H1 (cell line): Measurements from ENCODE around the gene FAM184B. TPM values are rescaled to one million over a fixed set of nuclear protein-coding genes. Genes with fewer than 3 reads are reported as not detected.

Experiments
- CTCF ChIA-PET: fragments of 300-600 bp; sonication (Branson Sonifier 250); formaldehyde crosslinking; loops from one replicate; lab custom pipeline; 2021; ENCODE audit not compliant: partially characterized antibody; lab: Charles Lee
- POLR2A ChIA-PET: fragments of 300-600 bp; sonication (Branson Sonifier 250); formaldehyde crosslinking; loops from one replicate; lab custom pipeline; 2021; ENCODE audit warnings: inconsistent platforms; ENCODE audit not compliant: partially characterized antibody; lab: Charles Lee
- DNase-seq, 2 experiments: peaks; one replicate each; pipeline versions ENCODE4 v3.0.0 to v3.0.0-alpha.2; 2010 to 2022; ENCODE audit warnings: low spot score in 2 of 2, low read depth in 1 of 2, mixed read lengths in 1 of 2
- FAIRE-seq: peaks from 2 replicates; lab custom pipeline; 2011; peaks lifted over from hg19 to GRCh38; lab: Jason Lieb, UNC
- H2AFZ ChIP-seq: 2 replicates; pipeline ENCODE4 v1.8.1; 2012; ENCODE audit warnings: low read length, inconsistent platforms
- H2AK5ac ChIP-seq: 2 replicates; pipeline ENCODE4 v1.6.1; 2013; ENCODE audit warnings: low read depth, low read length
- H2BK120ac ChIP-seq: replicated peaks from 2 replicates; pipeline ENCODE3; 2013; ENCODE audit warnings: low read depth, low read length, inconsistent platforms
- H2BK12ac ChIP-seq: 2 replicates; pipeline ENCODE4 v1.6.1; 2013; ENCODE audit warnings: low read depth, low read length
- H2BK15ac ChIP-seq: 2 replicates; pipeline ENCODE4 v1.6.1; 2013; ENCODE audit warnings: low read length
- H2BK20ac ChIP-seq: 2 replicates; pipeline ENCODE4 v1.6.1; 2013; ENCODE audit warnings: low read length
- H2BK5ac ChIP-seq: 2 replicates; pipeline ENCODE4 v1.6.1; 2013; ENCODE audit warnings: low read depth, low read length
- H3K14ac ChIP-seq: 2 replicates; pipeline ENCODE4 v1.6.1; 2013; ENCODE audit warnings: inconsistent platforms; ENCODE audit not compliant: insufficient read length
- H3K18ac ChIP-seq: 2 replicates; pipeline ENCODE4 v1.6.1; 2013; ENCODE audit warnings: low read length; ENCODE audit errors: extremely low read depth
- H3K23ac ChIP-seq: 2 replicates; pipeline ENCODE4 v1.6.1; 2013; ENCODE audit warnings: inconsistent platforms; ENCODE audit not compliant: insufficient read length
- H3K23me2 ChIP-seq: 2 replicates; pipeline ENCODE4 v1.6.1; 2013; ENCODE audit warnings: low read depth, low read length
- H3K27ac ChIP-seq: 2 replicates; pipeline ENCODE4 v1.6.1; 2011; ENCODE audit warnings: low read depth, low read length, inconsistent platforms
- H3K27me3 ChIP-seq, 4 experiments: replicated peaks in 1 of 4; 1 replicate in 1 of 4; 2 replicates in 3 of 4; pipeline versions ENCODE4 v1.6.1 to v1.8.1; 2011 to 2013; ENCODE audit warnings: low read length in 3 of 4, mild to moderate bottlenecking in 3 of 4, inconsistent platforms in 2 of 4, mixed read lengths in 2 of 4, moderate library complexity in 1 of 4; ENCODE audit not compliant: control insufficient read depth in 3 of 4, insufficient read depth in 3 of 4; ENCODE audit errors: extremely low read depth in 1 of 4
- H3K36me3 ChIP-seq, 4 experiments: 2 replicates each; pipeline versions ENCODE4 v1.6.1 to v1.8.1; 2011 to 2013; ENCODE audit warnings: mild to moderate bottlenecking in 4 of 4, low read length in 3 of 4, moderate library complexity in 2 of 4, control low read depth in 1 of 4, inconsistent platforms in 1 of 4; ENCODE audit not compliant: insufficient read depth in 4 of 4, control insufficient read depth in 2 of 4
- H3K4ac ChIP-seq: replicated peaks from 2 replicates; pipeline ENCODE3; 2013; ENCODE audit warnings: low read length, low read depth, mixed read lengths, inconsistent platforms; ENCODE audit not compliant: insufficient read length
- H3K4me1 ChIP-seq, 4 experiments: replicated peaks in 1 of 4; 1 replicate in 1 of 4; 2 replicates in 3 of 4; pipeline versions ENCODE4 v1.6.1 to v1.8.1; 2011 to 2013; ENCODE audit warnings: low read length in 3 of 4, inconsistent platforms in 2 of 4, mixed read lengths in 1 of 4; ENCODE audit not compliant: insufficient read depth in 4 of 4, control insufficient read depth in 3 of 4
- H3K4me2 ChIP-seq, 2 experiments: 2 replicates each; pipeline versions ENCODE4 v1.6.1 to v1.8.1; 2011 to 2013; ENCODE audit warnings: low read depth in 2 of 2, low read length in 2 of 2, control low read depth in 1 of 2, inconsistent platforms in 1 of 2, mild to moderate bottlenecking in 1 of 2; ENCODE audit not compliant: insufficient read depth in 1 of 2
- H3K4me3 ChIP-seq, 4 experiments: fragments of 200-600, 300-600 bp in 1 of 4; sonication (generic), shearing (Covaris generic), sonication (Bioruptor Twin) in 1 of 4; 2 replicates each; pipeline versions ENCODE4 v1.5.1 to v1.8.1; 2011 to 2016; ENCODE audit warnings: low read length in 4 of 4, low read depth in 3 of 4, control low read depth in 2 of 4, inconsistent platforms in 2 of 4, mild to moderate bottlenecking in 2 of 4, mixed read lengths in 1 of 4, moderate library complexity in 1 of 4; ENCODE audit not compliant: insufficient read depth in 2 of 4; ENCODE audit errors: extremely low read depth in 1 of 4
- H3K56ac ChIP-seq: replicated peaks from 2 replicates; pipeline ENCODE3; 2013; ENCODE audit warnings: low read depth, mild to moderate bottlenecking, mixed read lengths, low read length, inconsistent platforms; ENCODE audit not compliant: insufficient read length
- H3K79me1 ChIP-seq: 2 replicates; pipeline ENCODE4 v1.6.1; 2013; ENCODE audit warnings: low read depth, low read length, control low read depth
- H3K79me2 ChIP-seq, 2 experiments: 2 replicates each; pipeline versions ENCODE4 v1.6.1 to v1.8.1; 2012 to 2013; ENCODE audit warnings: low read length in 2 of 2, mild to moderate bottlenecking in 2 of 2, inconsistent platforms in 1 of 2; ENCODE audit not compliant: insufficient read depth in 2 of 2, control insufficient read depth in 1 of 2
- H3K9ac ChIP-seq, 4 experiments: replicated peaks in 1 of 4; 1 replicate in 1 of 4; 2 replicates in 3 of 4; pipeline versions ENCODE4 v1.6.1 to v1.8.1; 2011 to 2013; ENCODE audit warnings: low read depth in 3 of 4, low read length in 3 of 4, control low read depth in 2 of 4, mild to moderate bottlenecking in 2 of 4, moderate library complexity in 2 of 4, inconsistent platforms in 1 of 4; ENCODE audit errors: extremely low read depth in 1 of 4
- H3K9me3 ChIP-seq, 2 experiments: 2 replicates each; pipeline versions ENCODE4 v1.6.1 to v1.8.1; 2012 to 2013; ENCODE audit warnings: mild to moderate bottlenecking in 2 of 2, moderate library complexity in 2 of 2, control low read depth in 1 of 2, inconsistent platforms in 1 of 2, low read depth in 1 of 2, low read length in 1 of 2, mixed read lengths in 1 of 2; ENCODE audit not compliant: insufficient read depth in 2 of 2
- H4K20me1 ChIP-seq, 2 experiments: replicated peaks in 1 of 2; 2 replicates each; pipeline versions ENCODE3 to v1.8.1; 2011 to 2013; ENCODE audit warnings: inconsistent platforms in 2 of 2, low read length in 2 of 2, mild to moderate bottlenecking in 1 of 2; ENCODE audit not compliant: insufficient read depth in 2 of 2, control insufficient read depth in 1 of 2
- H4K5ac ChIP-seq: 2 replicates; pipeline ENCODE4 v1.6.1; 2013; ENCODE audit warnings: low read length, low read depth, mixed read lengths, inconsistent platforms; ENCODE audit not compliant: insufficient read length
- H4K8ac ChIP-seq: 2 replicates; pipeline ENCODE4 v1.8.0; 2013; ENCODE audit warnings: mild to moderate bottlenecking, moderate library complexity, low read length, inconsistent platforms; ENCODE audit not compliant: insufficient read depth; ENCODE audit errors: extremely low read depth
- H4K91ac ChIP-seq: replicated peaks from 2 replicates; pipeline ENCODE3; 2013; ENCODE audit warnings: low read length, mixed read lengths, inconsistent platforms; ENCODE audit not compliant: insufficient read length
- HDAC6 ChIP-seq: IDR thresholded peaks from one replicate; pipeline ENCODE4 v1.7.1; 2012; ENCODE audit warnings: low read depth, mild to moderate bottlenecking, inconsistent platforms, low read length, moderate library complexity
- WGBS, 2 experiments: shearing (Covaris generic) in 1 of 2; methylation state at CpG; one replicate each; pipeline versions ENCODE4 v1.1.6 to v1.1.7; 2013 to 2015; ENCODE audit warnings: low lambda C conversion rate in 2 of 2, mixed read lengths in 2 of 2, inconsistent platforms in 1 of 2, low coverage in 1 of 2, missing lambda C conversion rate in 1 of 2; ENCODE audit not compliant: insufficient replicate concordance in 2 of 2, insufficient coverage in 1 of 2, insufficient read length in 1 of 2; ENCODE audit errors: extremely low coverage in 1 of 2, missing lambda C conversion rate in 1 of 2; 5-methylcytosine and 5-hydroxymethylcytosine counted together
- polyA plus RNA-seq, 7 experiments: library from polyadenylated mRNA; depleted of rRNA in 3 of 7; stranded (reverse) in 5 of 7; unstranded in 2 of 7; fragments of >200 nt in 5 of 7; fragments of 200-250 nt in 2 of 7; gene quantifications; 1 replicate in 5 of 7; 2 replicates in 1 of 7; 4 replicates in 1 of 7; pipeline versions ENCODE4 v1.2.1 to v1.2.3, GENCODE V29; 2011 to 2013; ENCODE audit warnings: missing spikeins in 2 of 7, mixed read lengths in 2 of 7
- total RNA-seq: library from RNA; stranded (reverse); fragmentation: NEBNext Ultra II Directional; extraction: Animal tissue kit (Norgen Biotek cat#: 25700); gene quantifications from 2 replicates; pipeline ENCODE4 v1.2.1, GENCODE V29; 2021

The FAM184B gene
- total and polyA plus RNA-seq, 2 of the 8 experiments (the other 6 are each of a cell fraction or from before 2014, with no cell fraction given): 0.05 to 0.39 TPM

DNA sequence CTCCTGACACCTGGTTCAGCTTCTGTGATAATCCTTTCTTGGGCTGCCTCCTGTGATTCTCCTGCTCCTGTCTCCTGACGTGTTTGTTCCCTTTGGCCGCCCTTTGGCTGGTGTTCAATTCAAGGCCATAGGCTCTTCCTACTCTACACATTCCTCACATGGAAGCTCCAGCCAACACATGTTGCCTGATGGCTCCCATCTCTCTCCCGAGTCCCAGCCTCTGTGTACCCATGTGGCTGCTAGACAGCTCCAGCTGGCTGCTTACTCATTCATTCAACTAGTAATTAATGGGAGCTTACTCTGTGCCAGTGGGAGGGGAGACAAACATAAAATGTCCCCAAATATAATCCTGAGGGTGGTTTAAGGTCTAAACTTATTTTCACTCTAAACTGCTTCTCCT, 176.2 kb downstream of the FAM184B start:
- H2BK5ac ChIP-seq: no peak overlapping the region
- no peak for DNase-seq
- no peak overlapping the region for H2AK5ac ChIP-seq
- H3K23me2 ChIP-seq: peaks cover 3% of the 10 kb centered on the region; the same call in 1 of the 2 replicates
- CTCF ChIA-PET: no interaction called here
- H3K18ac ChIP-seq: no peak overlapping the region
- no peak overlapping the region for H3K4ac ChIP-seq
- FAIRE-seq: no peak
- H3K9ac ChIP-seq: no peak overlapping the region
- no peak for TF ChIP-seq HDAC6
- H3K27ac ChIP-seq: no peak overlapping the region
- H4K5ac ChIP-seq: no peak overlapping the region
- peaks cover 0 to 5% of the 10 kb centered on the region in 2 experiments for H4K20me1 ChIP-seq
- no peak overlapping the region for H4K91ac ChIP-seq
- H3K14ac ChIP-seq: no peak overlapping the region
- POLR2A ChIA-PET: interaction anchor here (1.8 kb wide), 1 partner anchor 9 kb away, joined by 5 read pairs; the partner anchor contains the start of gene MED28
- H2BK20ac ChIP-seq: no peak overlapping the region
- no peak overlapping the region for H3K4me3 ChIP-seq
- 84% methylated on average over 3 of the region's 3 CpGs; no CpG with 5 or more reads in 1 of the 2 experiments for WGBS, 2 experiments
- no peak overlapping the region for H3K56ac ChIP-seq
- H2BK15ac ChIP-seq: no peak overlapping the region
- no peak overlapping the region for H2BK12ac ChIP-seq
- no peaks in the 10 kb centered on the region for H3K79me2 ChIP-seq
- H4K8ac ChIP-seq: peak overlapping the region; percentile 51; the same call in 1 of the 2 replicates
- no peak overlapping the region for H2BK120ac ChIP-seq
- peaks cover 0 to 36% (median 16%) of the 10 kb centered on the region in 4 experiments; a peak in 6 of 8 replicates for H3K36me3 ChIP-seq
- H3K23ac ChIP-seq: no peak overlapping the region
- H3K79me1 ChIP-seq: no peaks in the 10 kb centered on the region
- no peak overlapping the region for H2AFZ ChIP-seq
- no peak overlapping the region for H3K4me2 ChIP-seq
- H3K4me1 ChIP-seq: no peaks in the 10 kb centered on the region
- H3K27me3 ChIP-seq: no peaks in the 10 kb centered on the region
- no peaks in the 10 kb centered on the region for H3K9me3 ChIP-seq
